Epithelial cell of esophagus (primary cell): ENCODE data around the gene TRMU.

Experiments used
- DNase-seq: peaks from one replicate; pipeline ENCODE4 v3.0.0; 2010; ENCODE audit warnings: low read depth
- H3K4me3 ChIP-seq: 2 replicates; pipeline ENCODE4 v1.5.1; 2011; ENCODE audit warnings: mild to moderate bottlenecking, low read length, control low read depth
- TF ChIP-seq, protein P1 (sequence below): IDR thresholded peaks from 2 replicates; pipeline ENCODE4 v1.5.1; 2011; ENCODE audit warnings: low read depth, mild to moderate bottlenecking, low read length, control low read depth, inconsistent platforms; ENCODE audit not compliant: insufficient read depth; ENCODE audit errors: missing control alignments

The TRMU gene

DNA sequence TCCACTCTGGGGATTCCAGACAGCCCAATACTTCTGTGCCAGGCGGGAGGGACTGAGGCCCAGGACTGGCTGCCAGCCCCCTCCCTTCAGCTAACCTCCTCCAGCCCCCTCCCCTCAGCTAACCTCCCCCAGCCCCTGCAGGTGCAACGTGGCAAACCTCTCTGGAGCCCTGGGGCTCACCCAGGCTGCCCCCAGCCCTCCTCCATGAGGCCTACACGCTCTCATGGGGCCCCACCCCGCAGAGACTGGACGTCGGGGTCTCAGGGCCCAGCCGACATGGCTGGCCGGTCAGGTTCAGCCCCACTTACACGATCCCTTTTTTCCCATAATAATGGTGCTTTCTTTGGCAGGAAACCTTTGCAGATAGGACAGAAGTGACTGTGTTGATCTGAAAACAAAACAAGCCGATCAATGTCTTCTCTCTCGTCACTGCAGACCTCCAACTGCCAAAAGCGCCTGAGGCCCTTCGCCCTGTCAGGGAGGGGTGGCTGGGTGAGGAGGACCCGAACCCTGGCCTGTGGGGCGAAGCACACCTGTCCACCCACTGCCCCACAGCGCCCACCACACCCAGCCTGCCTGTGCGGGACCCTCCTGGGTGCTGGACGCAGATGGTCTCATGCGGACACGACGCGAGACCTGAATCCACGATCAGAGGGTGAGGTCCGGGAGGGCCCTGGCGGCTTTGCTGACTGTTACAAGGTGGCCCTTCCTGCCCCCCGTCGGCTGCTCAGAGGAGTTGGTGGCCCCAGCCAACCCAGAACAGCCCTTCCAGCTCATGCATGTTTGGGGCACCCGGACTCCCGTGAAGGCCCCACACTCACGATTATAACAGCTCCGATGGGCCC, 33.6 kb downstream of the TRMU start:
- H3K4me3 ChIP-seq = no peak overlapping the region
- TF ChIP-seq, protein P1, sequence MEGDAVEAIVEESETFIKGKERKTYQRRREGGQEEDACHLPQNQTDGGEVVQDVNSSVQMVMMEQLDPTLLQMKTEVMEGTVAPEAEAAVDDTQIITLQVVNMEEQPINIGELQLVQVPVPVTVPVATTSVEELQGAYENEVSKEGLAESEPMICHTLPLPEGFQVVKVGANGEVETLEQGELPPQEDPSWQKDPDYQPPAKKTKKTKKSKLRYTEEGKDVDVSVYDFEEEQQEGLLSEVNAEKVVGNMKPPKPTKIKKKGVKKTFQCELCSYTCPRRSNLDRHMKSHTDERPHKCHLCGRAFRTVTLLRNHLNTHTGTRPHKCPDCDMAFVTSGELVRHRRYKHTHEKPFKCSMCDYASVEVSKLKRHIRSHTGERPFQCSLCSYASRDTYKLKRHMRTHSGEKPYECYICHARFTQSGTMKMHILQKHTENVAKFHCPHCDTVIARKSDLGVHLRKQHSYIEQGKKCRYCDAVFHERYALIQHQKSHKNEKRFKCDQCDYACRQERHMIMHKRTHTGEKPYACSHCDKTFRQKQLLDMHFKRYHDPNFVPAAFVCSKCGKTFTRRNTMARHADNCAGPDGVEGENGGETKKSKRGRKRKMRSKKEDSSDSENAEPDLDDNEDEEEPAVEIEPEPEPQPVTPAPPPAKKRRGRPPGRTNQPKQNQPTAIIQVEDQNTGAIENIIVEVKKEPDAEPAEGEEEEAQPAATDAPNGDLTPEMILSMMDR = no peak
- DNase-seq = no peak

GRCh38 chr22:46369716-46370583, 34.4 kb downstream of the TRMU start:
- H3K4me3 ChIP-seq = no peak overlapping the region
- TF ChIP-seq, protein P1 = no peak
- DNase-seq = no peak

DNA sequence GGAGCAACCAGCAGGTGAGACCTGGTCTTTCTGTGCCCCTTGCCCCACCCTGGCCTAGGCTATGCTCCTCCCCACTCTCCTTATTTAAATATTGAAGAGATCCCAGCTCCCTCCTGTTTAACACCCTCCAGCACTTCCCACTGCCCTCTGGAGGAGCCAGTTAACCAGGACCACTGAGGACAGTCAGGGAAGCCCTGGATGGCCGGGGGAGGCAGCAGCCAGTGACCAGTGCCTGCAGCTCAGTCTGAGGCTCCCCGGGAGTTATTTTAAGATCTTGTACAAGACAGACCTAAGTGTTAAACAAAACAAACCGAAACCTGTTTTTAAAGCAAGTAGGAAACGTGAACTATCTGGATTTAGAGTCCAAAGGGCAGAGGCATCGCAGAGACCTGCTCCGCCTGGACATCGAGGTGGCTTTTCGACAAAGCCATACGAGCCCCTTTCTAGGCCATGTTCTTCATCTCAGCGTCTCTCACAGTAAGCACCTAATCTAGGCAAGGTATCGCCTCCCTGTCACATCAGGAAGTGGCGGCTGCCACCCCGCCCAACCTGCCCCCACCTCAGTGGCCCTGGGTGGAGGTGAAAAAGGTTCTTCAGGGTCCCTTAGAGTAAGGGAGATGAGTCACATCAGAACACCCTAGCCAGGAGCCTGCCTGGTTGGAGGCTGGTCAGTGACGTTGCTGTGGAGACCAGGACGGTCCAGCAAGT, 35.2 kb downstream of the TRMU start:
- no peak overlapping the region for H3K4me3 ChIP-seq
- DNase-seq = no peak
- TF ChIP-seq, protein P1 = no peak

DNA sequence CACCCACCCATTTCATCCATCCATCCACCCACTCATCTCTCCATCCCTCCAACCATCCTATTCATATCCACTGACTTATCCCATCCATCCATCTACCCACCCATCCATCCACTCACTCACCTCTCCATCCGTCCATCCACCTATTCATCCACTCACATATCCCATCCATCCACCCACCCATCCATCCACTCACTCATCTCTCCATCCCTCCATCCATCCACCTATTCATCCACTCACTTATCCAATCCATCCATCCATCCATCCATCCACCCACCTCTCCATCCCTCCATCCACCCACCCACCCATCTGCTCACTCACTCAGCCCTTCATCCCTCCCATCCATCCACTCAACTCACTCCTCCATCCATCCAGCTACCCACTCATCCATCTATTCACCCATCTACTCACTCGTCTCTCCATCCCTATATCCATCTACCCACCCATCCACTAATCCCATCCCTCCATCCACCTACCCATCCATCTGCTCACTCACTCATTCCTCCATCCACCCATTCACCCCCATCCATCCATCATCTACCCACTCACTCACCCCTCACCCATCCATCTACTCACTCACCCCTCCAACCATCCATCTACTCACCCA, 36.2 kb downstream of the TRMU start:
- TF ChIP-seq, protein P1 = no peak
- DNase-seq = no peak
- H3K4me3 ChIP-seq = no peak overlapping the region

GRCh38 chr22:46372686-46373085, 37.2 kb downstream of the TRMU start:
- no peak overlapping the region for H3K4me3 ChIP-seq
- no peak for DNase-seq
- TF ChIP-seq, protein P1 = no peak

DNA sequence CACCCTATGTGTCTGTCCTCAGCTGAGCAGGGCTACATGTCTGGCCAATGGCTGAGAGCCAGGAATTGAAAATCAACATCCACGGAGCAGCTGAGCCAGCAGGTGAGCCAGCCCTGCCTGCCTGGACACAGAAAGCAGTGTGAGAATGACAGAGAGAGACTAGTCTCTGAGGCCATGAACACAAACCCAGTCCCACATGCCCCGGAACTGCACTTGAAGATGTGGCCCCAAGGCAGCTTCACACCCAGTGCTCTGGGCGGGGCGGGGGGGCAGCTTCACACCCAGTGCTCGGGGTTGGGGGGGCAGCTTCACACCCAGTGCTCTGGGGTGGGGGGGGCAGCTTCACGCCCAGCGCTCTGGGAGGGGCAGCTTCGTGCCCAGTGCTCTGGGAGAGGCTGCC, 37.6 kb downstream of the TRMU start:
- no peak for DNase-seq
- no peak overlapping the region for H3K4me3 ChIP-seq
- TF ChIP-seq, protein P1 = no peak
